Caco-2 (cell line): ENCODE results near the gene MORN1. TPM values are rescaled to one million over a fixed set of nuclear protein-coding genes. Genes with fewer than 3 reads are reported as not detected.

Experiments used
- BruUV-seq: library from RNA; stranded (reverse); fragments of 400-500 nt; replicated peaks from 2 replicates; lab custom pipeline; 2021; lab: Mats Ljungman, UMichigan
- CTCF ChIA-PET: fragments of 300-600 bp; sonication (Branson Sonifier 250); formaldehyde crosslinking; loops from one replicate; lab custom pipeline; 2022; ENCODE audit warnings: antibody characterized with exemption; lab: Charles Lee
- POLR2A ChIA-PET: fragments of 300-600 bp; sonication (Branson Sonifier 250); formaldehyde crosslinking; loops from one replicate; lab custom pipeline; 2022; ENCODE audit warnings: antibody characterized with exemption; lab: Charles Lee
- DNase-seq, 2 experiments: peaks; one replicate each; pipeline versions ENCODE4 v3.0.0 to v3.0.0-alpha.2; 2020 to 2022
- H3K27me3 ChIP-seq: replicated peaks from 2 replicates; pipeline ENCODE4 v1.6.0; 2011; ENCODE audit warnings: low read length; ENCODE audit not compliant: control insufficient read depth, insufficient read depth
- H3K36me3 ChIP-seq: 2 replicates; pipeline ENCODE4 v1.5.1; 2011; ENCODE audit warnings: low read length; ENCODE audit not compliant: control insufficient read depth, insufficient read depth
- H3K4me1 ChIP-seq: fragments of 250-450 bp; sonication (Bioruptor Pico); 2 replicates; pipeline ENCODE4 v1.5.1; 2020; ENCODE audit warnings: mild to moderate bottlenecking
- H3K4me3 ChIP-seq: 2 replicates; pipeline ENCODE4 v1.5.1; 2011; ENCODE audit warnings: low read depth, mild to moderate bottlenecking, control low read depth, low read length
- H3K9me3 ChIP-seq: fragments of 250-450 bp; sonication (Bioruptor Pico); 2 replicates; pipeline ENCODE4 v1.5.1; 2020; ENCODE audit warnings: mild to moderate bottlenecking, moderate library complexity
- H3K27ac Mint-ChIP-seq: one replicate; pipeline ENCODE4 v1.8.0; 2022; ENCODE audit warnings: mixed read lengths; ENCODE audit not compliant: unreplicated experiment
- H3K27me3 Mint-ChIP-seq: one replicate; pipeline ENCODE4 v1.8.0; 2022; ENCODE audit warnings: mixed read lengths; ENCODE audit not compliant: insufficient read depth, unreplicated experiment
- H3K36me3 Mint-ChIP-seq: one replicate; pipeline ENCODE4 v1.8.0; 2022; ENCODE audit warnings: mild to moderate bottlenecking, mixed read lengths; ENCODE audit not compliant: insufficient read depth, unreplicated experiment
- H3K4me1 Mint-ChIP-seq: one replicate; pipeline ENCODE4 v1.8.0; 2022; ENCODE audit warnings: low read depth, mixed read lengths; ENCODE audit not compliant: unreplicated experiment
- H3K4me3 Mint-ChIP-seq: one replicate; pipeline ENCODE4 v1.8.0; 2022; ENCODE audit warnings: mild to moderate bottlenecking, moderate library complexity, mixed read lengths; ENCODE audit not compliant: unreplicated experiment
- H3K9me3 Mint-ChIP-seq: one replicate; pipeline ENCODE4 v1.8.0; 2022; ENCODE audit warnings: mixed read lengths; ENCODE audit not compliant: unreplicated experiment
- intact Hi-C: fragments of 100-400 bp; cut with micrococcal nuclease; formaldehyde crosslinking; loops from one replicate; pipeline ENCODE4 v1.10.0; 2022; ENCODE audit not compliant: unreplicated experiment
- total RNA-seq: library from RNA; stranded (reverse); gene quantifications from 2 replicates; pipeline ENCODE4 v1.2.3, GENCODE V29; 2022
- TF ChIP-seq, protein P1 (sequence below), 2 experiments: fragments of 200-600 bp in 1 of 2; IDR thresholded peaks; 1 replicate in 1 of 2; 2 replicates in 1 of 2; pipeline versions ENCODE4 v1.5.1 to v1.8.0; 2011 to 2022; ENCODE audit warnings: antibody characterized with exemption in 1 of 2, control low read depth in 1 of 2, inconsistent platforms in 1 of 2, low read depth in 1 of 2, low read length in 1 of 2, mild to moderate bottlenecking in 1 of 2, moderate library complexity in 1 of 2; ENCODE audit not compliant: insufficient read depth in 1 of 2, severe bottlenecking in 1 of 2, unreplicated experiment in 1 of 2

The MORN1 gene
- total RNA-seq, 1 experiment from 2014 or later = 8.6 TPM

DNA sequence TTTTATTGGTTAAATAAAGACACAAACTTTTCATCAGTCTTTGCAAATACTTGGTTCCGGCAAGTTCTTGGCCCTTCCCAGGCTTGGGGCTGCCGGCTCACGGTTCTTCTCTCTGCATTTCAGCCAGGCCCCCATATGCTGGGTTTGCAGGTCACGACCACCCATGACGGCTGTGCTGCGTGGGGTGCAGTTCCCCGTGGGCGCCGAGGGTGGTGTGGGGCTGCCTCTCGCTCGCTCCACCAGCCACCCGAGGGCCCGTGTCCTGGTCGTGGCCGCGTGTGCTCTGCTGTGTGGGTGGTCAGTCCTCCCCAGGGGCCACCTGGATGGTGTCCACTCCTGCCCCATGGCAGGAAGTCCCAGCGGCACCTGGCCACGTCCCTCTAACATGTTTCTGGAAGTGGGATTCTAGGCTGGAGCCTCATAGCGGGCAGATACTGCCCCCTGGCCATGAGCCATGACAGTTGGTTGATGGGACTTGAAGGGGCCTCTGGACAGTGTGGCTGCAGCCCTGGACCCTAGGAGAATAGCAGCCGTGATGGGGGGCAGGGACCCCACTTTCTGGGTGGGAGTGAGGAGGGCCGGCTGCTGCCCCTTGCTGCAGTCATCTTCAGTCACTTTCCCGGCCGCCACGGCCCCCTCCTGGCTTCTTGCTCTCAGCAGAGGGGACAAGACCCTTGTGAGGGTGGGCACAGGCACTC, 117.0 kb downstream of the MORN1 start:
- DNase-seq = no peak
- no peaks in the 10 kb centered on the region for H3K27me3 Mint-ChIP-seq
- BruUV-seq = no TSS peak
- H3K36me3 Mint-ChIP-seq = peaks cover 18% of the 10 kb centered on the region
- ChIA-PET CTCF (no interaction called here), POLR2A (no interaction called here)
- H3K9me3 Mint-ChIP-seq = no peaks in the 10 kb centered on the region
- Histone ChIP-seq H3K36me3 (peaks cover 2% of the 10 kb centered on the region; the same call in 1 of the 2 replicates), H3K4me3 (no peak overlapping the region), H3K27me3 (no peaks in the 10 kb centered on the region), H3K4me1 (peaks cover 20% of the 10 kb centered on the region), H3K9me3 (no peaks in the 10 kb centered on the region)
- no peak overlapping the region for H3K27ac Mint-ChIP-seq
- no peaks in the 10 kb centered on the region for H3K4me1 Mint-ChIP-seq
- intact Hi-C loops = no loop called here
- H3K4me3 Mint-ChIP-seq = no peak overlapping the region
- TF ChIP-seq, protein P1, sequence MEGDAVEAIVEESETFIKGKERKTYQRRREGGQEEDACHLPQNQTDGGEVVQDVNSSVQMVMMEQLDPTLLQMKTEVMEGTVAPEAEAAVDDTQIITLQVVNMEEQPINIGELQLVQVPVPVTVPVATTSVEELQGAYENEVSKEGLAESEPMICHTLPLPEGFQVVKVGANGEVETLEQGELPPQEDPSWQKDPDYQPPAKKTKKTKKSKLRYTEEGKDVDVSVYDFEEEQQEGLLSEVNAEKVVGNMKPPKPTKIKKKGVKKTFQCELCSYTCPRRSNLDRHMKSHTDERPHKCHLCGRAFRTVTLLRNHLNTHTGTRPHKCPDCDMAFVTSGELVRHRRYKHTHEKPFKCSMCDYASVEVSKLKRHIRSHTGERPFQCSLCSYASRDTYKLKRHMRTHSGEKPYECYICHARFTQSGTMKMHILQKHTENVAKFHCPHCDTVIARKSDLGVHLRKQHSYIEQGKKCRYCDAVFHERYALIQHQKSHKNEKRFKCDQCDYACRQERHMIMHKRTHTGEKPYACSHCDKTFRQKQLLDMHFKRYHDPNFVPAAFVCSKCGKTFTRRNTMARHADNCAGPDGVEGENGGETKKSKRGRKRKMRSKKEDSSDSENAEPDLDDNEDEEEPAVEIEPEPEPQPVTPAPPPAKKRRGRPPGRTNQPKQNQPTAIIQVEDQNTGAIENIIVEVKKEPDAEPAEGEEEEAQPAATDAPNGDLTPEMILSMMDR (IDR thresholded peaks at IDR 0.05; ENCODE audit: insufficient read depth in 1 of 2, low read depth in 1 of 2, low read length in 1 of 2, severe bottlenecking in 1 of 2, unreplicated experiment in 1 of 2) = no peak

DNA sequence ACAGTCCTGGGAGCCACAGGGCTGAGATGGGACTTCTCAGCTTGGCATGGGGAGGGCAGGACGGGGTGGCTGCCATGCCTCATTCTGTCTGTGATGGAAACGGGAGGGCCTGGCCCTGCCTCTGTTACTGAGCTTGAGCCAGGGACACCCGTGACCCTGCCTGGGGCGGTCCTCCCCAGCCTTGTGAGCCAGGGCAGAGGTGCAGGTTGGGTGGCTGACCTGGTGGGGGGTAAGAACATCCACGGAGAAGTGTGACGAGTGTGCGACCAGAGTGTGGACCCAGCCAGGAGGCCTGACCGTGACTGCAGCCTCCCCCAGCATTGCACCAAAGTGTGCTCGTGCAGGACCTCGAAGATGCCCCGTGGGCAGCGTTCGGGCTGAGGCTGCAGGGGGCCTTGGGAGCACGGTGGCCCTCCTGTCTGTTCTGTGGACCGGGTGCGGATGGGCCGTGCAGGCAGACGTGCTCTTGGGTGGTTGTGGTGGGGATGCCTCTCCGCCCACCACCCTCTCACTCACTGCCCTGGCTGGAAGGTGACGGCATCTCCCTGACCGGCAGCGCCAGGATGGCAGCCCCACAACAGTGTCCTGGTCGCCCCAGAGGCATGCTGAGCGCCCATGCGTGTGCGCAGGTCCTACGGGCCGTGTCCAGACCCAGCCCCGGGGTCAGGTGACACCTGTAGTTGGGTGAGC, 117.8 kb downstream of the MORN1 start:
- ChIA-PET POLR2A (no interaction called here), CTCF (no interaction called here)
- Mint-ChIP-seq H3K27ac (no peak overlapping the region), H3K4me1 (no peaks in the 10 kb centered on the region), H3K9me3 (no peaks in the 10 kb centered on the region), H3K4me3 (no peak overlapping the region), H3K27me3 (no peaks in the 10 kb centered on the region), H3K36me3 (peaks cover 18% of the 10 kb centered on the region)
- no peak for DNase-seq
- Histone ChIP-seq H3K9me3 (no peaks in the 10 kb centered on the region), H3K27me3 (no peaks in the 10 kb centered on the region), H3K4me3 (no peak overlapping the region), H3K36me3 (peaks cover 2% of the 10 kb centered on the region; the same call in 1 of the 2 replicates), H3K4me1 (peaks cover 20% of the 10 kb centered on the region)
- no TSS peak for BruUV-seq
- intact Hi-C loops = no loop called here
- TF ChIP-seq, protein P1 (IDR thresholded peaks at IDR 0.05; ENCODE audit: insufficient read depth in 1 of 2, low read depth in 1 of 2, low read length in 1 of 2, severe bottlenecking in 1 of 2, unreplicated experiment in 1 of 2) = no peak

DNA sequence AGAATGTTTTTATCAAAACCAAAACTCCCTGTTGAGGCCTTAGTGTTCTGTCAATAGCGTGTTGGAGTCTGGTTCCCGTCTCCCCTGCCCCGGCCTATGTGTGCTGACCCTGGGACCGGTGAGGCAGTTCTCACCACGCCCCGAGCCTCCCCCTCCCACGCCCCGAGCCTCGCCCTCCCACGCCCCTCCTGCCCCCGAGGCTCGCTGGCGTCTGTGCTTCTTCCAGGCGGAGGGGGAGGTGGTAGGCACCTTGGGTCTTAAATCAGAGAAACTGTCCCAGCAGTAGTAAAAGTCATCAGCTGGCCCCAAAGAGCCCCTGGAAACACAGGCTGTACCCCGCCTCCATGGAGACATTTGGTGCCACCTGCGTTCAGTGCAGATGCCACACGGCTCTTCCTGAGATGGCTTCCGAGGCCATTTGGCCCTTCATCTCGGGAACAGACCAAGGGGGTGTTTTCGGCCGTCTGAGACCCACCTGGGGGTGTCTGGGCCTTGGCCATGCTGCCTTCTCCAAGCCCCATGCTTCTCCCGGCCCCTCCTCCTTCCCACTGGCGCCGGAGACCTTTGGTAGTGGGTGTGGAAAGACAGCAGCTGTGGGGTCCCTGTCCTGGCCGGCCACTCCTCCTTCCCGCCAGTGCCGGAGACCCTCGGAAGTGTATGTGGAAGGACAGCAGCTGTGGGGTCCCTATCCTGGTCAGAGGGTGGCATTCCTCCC, 118.5 kb downstream of the MORN1 start:
- no peaks in the 10 kb centered on the region for H3K4me1 Mint-ChIP-seq
- CTCF ChIA-PET = no interaction called here
- intact Hi-C loops = no loop called here

More for the DNA sequence above, 118.5 kb downstream of the MORN1 start:
- H3K27me3 ChIP-seq = no peaks in the 10 kb centered on the region
- H3K9me3 ChIP-seq = no peaks in the 10 kb centered on the region
- POLR2A ChIA-PET = no interaction called here
- H3K9me3 Mint-ChIP-seq = no peaks in the 10 kb centered on the region
- no peak overlapping the region for H3K4me3 ChIP-seq
- no peak for DNase-seq
- H3K27me3 Mint-ChIP-seq = no peaks in the 10 kb centered on the region
- no peak overlapping the region for H3K4me3 Mint-ChIP-seq
- H3K36me3 ChIP-seq = peaks cover 2% of the 10 kb centered on the region; the same call in 1 of the 2 replicates
- peaks cover 20% of the 10 kb centered on the region for H3K4me1 ChIP-seq
- BruUV-seq = no TSS peak
- H3K27ac Mint-ChIP-seq = no peak overlapping the region
- H3K36me3 Mint-ChIP-seq = peaks cover 18% of the 10 kb centered on the region
- TF ChIP-seq, protein P1 (IDR thresholded peaks at IDR 0.05; ENCODE audit: insufficient read depth in 1 of 2, low read depth in 1 of 2, low read length in 1 of 2, severe bottlenecking in 1 of 2, unreplicated experiment in 1 of 2) = no peak
